IMR-90 (cell line): ENCODE measurements around the gene RPL12. TPM values are rescaled to one million over a fixed set of nuclear protein-coding genes. Genes with fewer than 3 reads are reported as not detected.

Source experiments
- ATAC-seq: fragments of 200-7000 bp; cut with Tn5 transposase; 2 replicates; pipeline ENCODE4 v1.9.1; 2020; ENCODE audit warnings: low read depth, mild to moderate bottlenecking, moderate library complexity
- BruUV-seq: library from RNA; stranded (reverse); fragments of 400-500 nt; replicated peaks from 2 replicates; lab custom pipeline; 2021; lab: Mats Ljungman, UMichigan
- CTCF ChIA-PET: fragments of 300-600 bp; formaldehyde crosslinking; extraction: SDS; loops from one replicate; lab custom pipeline; 2021; ENCODE audit warnings: antibody characterized with exemption; lab: Yijun Ruan, JAX
- POLR2A ChIA-PET: fragments of 300-600 bp; sonication (Branson Sonifier 250); formaldehyde crosslinking; loops from one replicate; lab custom pipeline; 2022; ENCODE audit warnings: antibody characterized with exemption; ENCODE audit not compliant: unreplicated experiment; lab: Charles Lee
- DNase-seq: peaks from one replicate; pipeline ENCODE4 v3.0.0; 2013
- H2AFZ ChIP-seq: replicated peaks from 2 replicates; pipeline ENCODE3; 2013; ENCODE audit warnings: low read length, mild to moderate bottlenecking; ENCODE audit not compliant: poor library complexity
- H2AK5ac ChIP-seq: 2 replicates; pipeline ENCODE4 v1.6.1; 2013; ENCODE audit warnings: low read depth, low read length, inconsistent platforms
- H2AK9ac ChIP-seq: replicated peaks from 2 replicates; pipeline ENCODE3; 2013; ENCODE audit warnings: mild to moderate bottlenecking, low read depth, low read length, moderate library complexity; ENCODE audit not compliant: poor library complexity
- H2BK120ac ChIP-seq: 2 replicates; pipeline ENCODE4 v1.6.1; 2013; ENCODE audit warnings: low read depth, low read length, inconsistent platforms
- H2BK15ac ChIP-seq: 3 replicates; pipeline ENCODE4 v1.6.1; 2013; ENCODE audit warnings: low read depth, low read length, inconsistent platforms
- H2BK20ac ChIP-seq: 2 replicates; pipeline ENCODE4 v1.6.1; 2013; ENCODE audit warnings: low read depth, mild to moderate bottlenecking, inconsistent platforms, low read length, moderate library complexity
- H2BK5ac ChIP-seq: 2 replicates; pipeline ENCODE4 v1.6.1; 2013; ENCODE audit warnings: mild to moderate bottlenecking, low read depth, low read length, inconsistent platforms; ENCODE audit not compliant: poor library complexity, severe bottlenecking
- H3K14ac ChIP-seq: replicated peaks from 2 replicates; pipeline ENCODE4 v1.6.1; 2013; ENCODE audit warnings: low read depth, low read length, inconsistent platforms
- H3K18ac ChIP-seq: 2 replicates; pipeline ENCODE4 v1.6.1; 2013; ENCODE audit warnings: low read depth, low read length, control low read depth
- H3K23ac ChIP-seq: 2 replicates; pipeline ENCODE4 v1.6.1; 2013; ENCODE audit warnings: low read depth, low read length, inconsistent platforms
- H3K27ac ChIP-seq: 2 replicates; pipeline ENCODE4 v1.5.1; 2013; ENCODE audit warnings: mild to moderate bottlenecking, control low read depth, low read length; ENCODE audit not compliant: insufficient read depth
- H3K27me3 ChIP-seq: 2 replicates; pipeline ENCODE4 v1.6.1; 2013; ENCODE audit warnings: low read length; ENCODE audit not compliant: control insufficient read depth, insufficient read depth
- H3K36me3 ChIP-seq: 2 replicates; pipeline ENCODE4 v1.6.1; 2013; ENCODE audit warnings: low read length, mixed read lengths; ENCODE audit not compliant: control insufficient read depth, insufficient read depth
- H3K4ac ChIP-seq: 2 replicates; pipeline ENCODE4 v1.6.1; 2013; ENCODE audit warnings: low read depth, low read length, inconsistent platforms
- H3K4me1 ChIP-seq: 2 replicates; pipeline ENCODE4 v1.6.1; 2013; ENCODE audit warnings: low read length, mixed read lengths; ENCODE audit not compliant: control insufficient read depth, insufficient read depth
- H3K4me2 ChIP-seq: 2 replicates; pipeline ENCODE4 v1.6.1; 2013; ENCODE audit warnings: low read depth, mild to moderate bottlenecking, control low read depth, low read length, moderate library complexity
- H3K4me3 ChIP-seq: 2 replicates; pipeline ENCODE4 v1.5.1; 2013; ENCODE audit warnings: low read depth, mild to moderate bottlenecking, control low read depth, low read length, moderate library complexity; ENCODE audit not compliant: insufficient read depth
- H3K56ac ChIP-seq: 2 replicates; pipeline ENCODE4 v1.6.1; 2013; ENCODE audit warnings: low read length, inconsistent platforms; ENCODE audit not compliant: insufficient read depth; ENCODE audit errors: extremely low read depth
- H3K79me1 ChIP-seq, 2 experiments: 2 replicates each; pipeline ENCODE4 v1.6.1; 2013; ENCODE audit warnings: low read length in 2 of 2, inconsistent platforms in 1 of 2, low read depth in 1 of 2
- H3K9ac ChIP-seq: 2 replicates; pipeline ENCODE4 v1.6.1; 2013; ENCODE audit warnings: low read depth, low read length, control low read depth
- H3K9me1 ChIP-seq: 2 replicates; pipeline ENCODE4 v1.6.1; 2013; ENCODE audit warnings: low read length, inconsistent platforms; ENCODE audit not compliant: insufficient read depth
- H3K9me3 ChIP-seq: 2 replicates; pipeline ENCODE4 v1.6.1; 2013; ENCODE audit warnings: low read length; ENCODE audit not compliant: control insufficient read depth, insufficient read depth
- H4K20me1 ChIP-seq: 2 replicates; pipeline ENCODE4 v1.6.1; 2013; ENCODE audit warnings: low read length, inconsistent platforms; ENCODE audit not compliant: insufficient read depth
- H4K5ac ChIP-seq: 2 replicates; pipeline ENCODE4 v1.6.1; 2013; ENCODE audit warnings: mild to moderate bottlenecking, low read depth, low read length, control low read depth
- H4K8ac ChIP-seq, 2 experiments: 2 replicates each; pipeline ENCODE4 v1.6.1; 2013; ENCODE audit warnings: low read depth in 2 of 2, low read length in 2 of 2, control low read depth in 1 of 2, inconsistent platforms in 1 of 2
- H4K91ac ChIP-seq: 2 replicates; pipeline ENCODE4 v1.6.1; 2013; ENCODE audit warnings: low read depth, low read length, inconsistent platforms; ENCODE audit not compliant: insufficient read depth
- CEBPB ChIP-seq: IDR thresholded peaks from 2 replicates; pipeline ENCODE4 v1.6.1; 2012; ENCODE audit warnings: low read depth, low read length, improper control_type of control experiment
- CHD1 ChIP-seq: IDR thresholded peaks from 2 replicates; pipeline ENCODE4 v1.6.1; 2012; ENCODE audit warnings: low read depth, low read length, improper control_type of control experiment
- CTCF ChIP-seq: conservative IDR thresholded peaks from 2 replicates; pipeline ENCODE4 v1.5.1; 2012; ENCODE audit warnings: mild to moderate bottlenecking, low read depth, low read length, improper control_type of control experiment
- FOS ChIP-seq: fragments of 150-350 bp; IDR thresholded peaks from 2 replicates; pipeline ENCODE4 v1.6.1; 2016; ENCODE audit warnings: low read depth, low read length
- MAFK ChIP-seq: IDR thresholded peaks from 2 replicates; pipeline ENCODE4 v1.6.1; 2012; ENCODE audit warnings: low read depth, low read length, improper control_type of control experiment
- NFE2L2 ChIP-seq: fragments of 150-350 bp; IDR thresholded peaks from 2 replicates; pipeline ENCODE4 v1.6.1; 2016; ENCODE audit warnings: low read depth, mild to moderate bottlenecking, low read length
- POLR2A ChIP-seq: IDR thresholded peaks from 2 replicates; pipeline ENCODE4 v1.6.1; 2012; ENCODE audit warnings: mild to moderate bottlenecking, low read depth, low read length
- RAD21 ChIP-seq: IDR thresholded peaks from 2 replicates; pipeline ENCODE4 v1.6.1; 2012; ENCODE audit warnings: low read length, improper control_type of control experiment
- SMC3 ChIP-seq: fragments of 150-350 bp; IDR thresholded peaks from 2 replicates; pipeline ENCODE4 v1.6.1; 2016; ENCODE audit warnings: low read depth, mild to moderate bottlenecking, antibody characterized with exemption, low read length, moderate library complexity
- USF2 ChIP-seq: fragments of 150-350 bp; IDR thresholded peaks from 2 replicates; pipeline ENCODE4 v1.6.1; 2017; ENCODE audit warnings: mild to moderate bottlenecking, antibody characterized with exemption, low read length, low read depth
- WGBS, 2 experiments: methylation state at CpG; one replicate each; pipeline versions ENCODE4 v1.1.5 to v1.1.7; 2013; ENCODE audit warnings: missing lambda C conversion rate in 2 of 2; ENCODE audit not compliant: insufficient read length in 1 of 2; ENCODE audit errors: extremely low coverage in 2 of 2; 5-methylcytosine and 5-hydroxymethylcytosine counted together
- dilution Hi-C: fragments of 300-500 bp; cut with HindIII; formaldehyde crosslinking; loops from one replicate; pipeline ENCODE4 v1.14.3; 2018; ENCODE audit warnings: low sequenced_read_pairs; ENCODE audit not compliant: unreplicated experiment
- in situ Hi-C: fragments of 300-500 bp; cut with MboI; formaldehyde crosslinking; loops from 3 replicates; pipeline ENCODE4 v1.14.3; 2019; ENCODE audit warnings: low sequenced_read_pairs, inconsistent platforms, mixed read lengths
- intact Hi-C: fragments of 100-400 bp; cut with micrococcal nuclease; formaldehyde crosslinking; loops from 2 replicates; pipeline ENCODE4 v1.10.0; 2022
- polyA plus RNA-seq, 3 experiments: library from polyadenylated mRNA; depleted of rRNA; stranded (reverse); fragments of >200 nt; gene quantifications; 2 replicates each; pipeline ENCODE4 v1.2.3, GENCODE V29; 2012; ENCODE audit warnings: low replicate concordance in 1 of 3
- total RNA-seq: library from RNA; depleted of rRNA; stranded (reverse); fragments of >200 nt; gene quantifications from 2 replicates; pipeline ENCODE4 v1.2.3, GENCODE V29; 2012

RPL12 gene
- total and polyA plus RNA-seq, 2 of the 4 experiments (the other 2 are of a cell fraction), result 1,864 to 2,379 TPM

DNA sequence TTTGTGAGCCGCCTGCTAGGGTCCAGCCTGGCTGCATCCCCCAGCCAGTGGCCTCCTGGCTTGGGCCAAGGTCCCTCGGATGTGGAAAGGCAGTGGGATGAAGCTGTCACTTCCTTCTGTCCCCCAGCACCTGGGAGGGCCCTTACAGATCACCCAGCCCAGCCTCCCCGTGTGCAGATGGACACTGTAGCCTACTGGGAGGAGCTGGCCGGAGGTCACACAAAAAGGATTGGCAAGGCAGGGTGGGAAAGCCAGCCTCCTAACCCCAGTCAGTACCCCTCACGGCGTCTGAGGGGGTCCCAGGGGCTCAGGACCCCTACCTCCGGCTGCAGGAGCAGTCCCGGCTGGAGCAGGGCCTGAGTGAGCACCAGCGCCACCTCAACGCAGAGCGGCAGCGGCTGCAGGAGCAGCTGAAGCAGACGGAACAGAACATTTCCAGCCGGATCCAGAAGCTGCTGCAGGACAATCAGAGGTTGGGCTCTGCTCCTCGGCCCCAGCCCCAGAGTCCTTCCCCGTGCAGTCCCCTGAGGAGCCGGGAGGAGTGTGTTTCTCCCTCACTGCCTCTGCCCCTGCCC is 28.4 kb upstream of the RPL12 start:
- 90% methylated on average over 7 of the region's 17 CpGs; no CpG with 5 or more reads in 1 of the 2 experiments for WGBS, 2 experiments

More for the DNA sequence above, 28.4 kb upstream of the RPL12 start:
- Histone ChIP-seq H3K27ac (no peak overlapping the region), H3K4me2 (no peak overlapping the region), H3K27me3 (no peaks in the 10 kb centered on the region), H3K4me1 (no peaks in the 10 kb centered on the region), H3K9ac (no peak overlapping the region), H4K5ac (no peak overlapping the region), H2BK5ac (no peak overlapping the region), H3K18ac (no peak overlapping the region), H3K23ac (no peak overlapping the region), H3K9me1 (no peaks in the 10 kb centered on the region), H3K9me3 (no peaks in the 10 kb centered on the region), H3K79me1 (no peaks in the 10 kb centered on the region), H4K20me1 (no peaks in the 10 kb centered on the region), H2AK9ac (no peak overlapping the region), H2AFZ (no peak overlapping the region), H3K4ac (no peak overlapping the region), H4K91ac (no peak overlapping the region), H2BK120ac (no peak overlapping the region), H2AK5ac (no peak overlapping the region), H4K8ac (no peak overlapping the region), H2BK15ac (no peak overlapping the region), H3K14ac (no peak overlapping the region), H3K36me3 (peaks cover 29% of the 10 kb centered on the region), H3K56ac (no peak overlapping the region), H3K4me3 (no peak overlapping the region), H2BK20ac (no peak overlapping the region)
- intact Hi-C loops, result no loop called here
- ChIA-PET CTCF (no interaction called here), POLR2A (no interaction called here)
- ATAC-seq (no peak), DNase-seq (no peak)
- no TSS peak for BruUV-seq
- dilution Hi-C loops, result no loop called here
- TF ChIP-seq CEBPB (no peak), MAFK (no peak), SMC3 (no peak), FOS (no peak), RAD21 (no peak), CHD1 (no peak), USF2 (no peak), NFE2L2 (no peak), CTCF (no peak), POLR2A (no peak)
- in situ Hi-C loops, result no loop called here
